ENCODE results near the gene P2RX4.
"Not testable (repeated sequence)": the region's sequence is repeated elsewhere in the genome, so short reads cannot be mapped to it uniquely, and the experiment has no call there.

The P2RX4 gene

GRCh38 chr12:121226399-121226798 is 16.5 kb downstream of the P2RX4 start:
- Mint-ChIP-seq H3K4me3 (no peak overlapping the region), H3K36me3 (peaks cover 6% of the 10 kb centered on the region), H3K9me3 (no peaks in the 10 kb centered on the region), H3K27ac (peak overlapping the region; percentile 14), H3K4me1 (peaks cover 54% of the 10 kb centered on the region), H3K27me3 (no peaks in the 10 kb centered on the region)

GRCh38 chr12:121226871-121227270 is 16.9 kb downstream of the P2RX4 start:
- H3K36me3 Mint-ChIP-seq, H3K4me3 Mint-ChIP-seq, H3K9me3 Mint-ChIP-seq, H3K27me3 Mint-ChIP-seq: not testable (repeated sequence)
- peaks cover 52% of the 10 kb centered on the region for H3K4me1 Mint-ChIP-seq
- peak overlapping the region; percentile 14 for H3K27ac Mint-ChIP-seq

- Mint-ChIP-seq H3K9me3 (no peaks in the 10 kb centered on the region), H3K4me1 (peaks cover 49% of the 10 kb centered on the region), H3K4me3 (no peak overlapping the region), H3K36me3 (peaks cover 5% of the 10 kb centered on the region), H3K27me3 (no peaks in the 10 kb centered on the region), H3K27ac (no peak overlapping the region)
Measured at GRCh38 chr12:121227294-121227693, 17.4 kb downstream of the P2RX4 start.

GRCh38 chr12:121228919-121229665 is 19.2 kb downstream of the P2RX4 start:
- Mint-ChIP-seq H3K36me3 (peaks cover 5% of the 10 kb centered on the region), H3K9me3 (no peaks in the 10 kb centered on the region), H3K27ac (no peak overlapping the region)

GRCh38 chr12:121229826-121230537 is 20.1 kb downstream of the P2RX4 start:
- not testable (repeated sequence) for H3K9me3 Mint-ChIP-seq, H3K27me3 Mint-ChIP-seq, H3K4me3 Mint-ChIP-seq, H3K36me3 Mint-ChIP-seq, H3K27ac Mint-ChIP-seq
- peaks cover 27% of the 10 kb centered on the region for H3K4me1 Mint-ChIP-seq

More at GRCh38 chr12:121228919-121229665, 19.2 kb downstream of the P2RX4 start:
- H3K4me1 Mint-ChIP-seq, result peaks cover 33% of the 10 kb centered on the region
- H3K27me3 Mint-ChIP-seq, result no peaks in the 10 kb centered on the region
- H3K4me3 Mint-ChIP-seq, result no peak overlapping the region

- H3K4me1 Mint-ChIP-seq, result peaks cover 26% of the 10 kb centered on the region
- H3K27me3 Mint-ChIP-seq, result no peaks in the 10 kb centered on the region
- no peak overlapping the region for H3K4me3 Mint-ChIP-seq
- peaks cover 7% of the 10 kb centered on the region for H3K36me3 Mint-ChIP-seq
- no peak overlapping the region for H3K27ac Mint-ChIP-seq
- no peaks in the 10 kb centered on the region for H3K9me3 Mint-ChIP-seq
Measured at GRCh38 chr12:121230538-121230907, 20.6 kb downstream of the P2RX4 start.

GRCh38 chr12:121232163-121232562 is 22.2 kb downstream of the P2RX4 start:
- Mint-ChIP-seq H3K4me3 (no peak overlapping the region), H3K36me3 (peaks cover 7% of the 10 kb centered on the region), H3K27me3 (no peaks in the 10 kb centered on the region), H3K9me3 (no peaks in the 10 kb centered on the region), H3K4me1 (peaks cover 14% of the 10 kb centered on the region), H3K27ac (no peak overlapping the region)

- no peak overlapping the region for H3K4me3 Mint-ChIP-seq
- H3K27ac Mint-ChIP-seq, result no peak overlapping the region
- no peaks in the 10 kb centered on the region for H3K9me3 Mint-ChIP-seq
- peaks cover 11% of the 10 kb centered on the region for H3K4me1 Mint-ChIP-seq
- peaks cover 7% of the 10 kb centered on the region for H3K36me3 Mint-ChIP-seq
- no peaks in the 10 kb centered on the region for H3K27me3 Mint-ChIP-seq
Measured at GRCh38 chr12:121232977-121233627, 23.2 kb downstream of the P2RX4 start.

- H3K36me3 Mint-ChIP-seq, result peaks cover 7% of the 10 kb centered on the region
- no peak overlapping the region for H3K4me3 Mint-ChIP-seq
- no peak overlapping the region for H3K27ac Mint-ChIP-seq
- no peaks in the 10 kb centered on the region for H3K9me3 Mint-ChIP-seq
- H3K4me1 Mint-ChIP-seq, result peaks cover 11% of the 10 kb centered on the region
- H3K27me3 Mint-ChIP-seq, result no peaks in the 10 kb centered on the region
Measured at GRCh38 chr12:121233628-121234020, 23.7 kb downstream of the P2RX4 start.

- Mint-ChIP-seq H3K27me3 (no peaks in the 10 kb centered on the region), H3K4me3 (no peak overlapping the region), H3K9me3 (no peaks in the 10 kb centered on the region), H3K27ac (no peak overlapping the region), H3K36me3 (peaks cover 3% of the 10 kb centered on the region), H3K4me1 (peaks cover 31% of the 10 kb centered on the region)
Measured at GRCh38 chr12:121236776-121237175, 26.8 kb downstream of the P2RX4 start.

- peaks cover 3% of the 10 kb centered on the region for H3K36me3 Mint-ChIP-seq
- no peak overlapping the region for H3K27ac Mint-ChIP-seq
- H3K9me3 Mint-ChIP-seq, result no peaks in the 10 kb centered on the region
- H3K27me3 Mint-ChIP-seq, result no peaks in the 10 kb centered on the region
- H3K4me1 Mint-ChIP-seq, result peaks cover 37% of the 10 kb centered on the region
- H3K4me3 Mint-ChIP-seq, result no peak overlapping the region
Measured at GRCh38 chr12:121237415-121237814, 27.5 kb downstream of the P2RX4 start.

GRCh38 chr12:121238086-121238485 is 28.2 kb downstream of the P2RX4 start:
- Mint-ChIP-seq H3K4me1 (peaks cover 37% of the 10 kb centered on the region), H3K36me3 (peaks cover 3% of the 10 kb centered on the region), H3K27me3 (no peaks in the 10 kb centered on the region), H3K9me3 (no peaks in the 10 kb centered on the region), H3K4me3 (no peak overlapping the region), H3K27ac (peak overlapping the region; percentile 77)

GRCh38 chr12:121238604-121239350 is 28.8 kb downstream of the P2RX4 start:
- Mint-ChIP-seq H3K4me3 (no peak overlapping the region), H3K27ac (peak overlapping the region; percentile 85), H3K36me3 (peaks cover 3% of the 10 kb centered on the region), H3K27me3 (no peaks in the 10 kb centered on the region), H3K4me1 (peaks cover 37% of the 10 kb centered on the region), H3K9me3 (no peaks in the 10 kb centered on the region)

- no peaks in the 10 kb centered on the region for H3K9me3 Mint-ChIP-seq
- H3K27me3 Mint-ChIP-seq, result no peaks in the 10 kb centered on the region
- H3K4me1 Mint-ChIP-seq, result peaks cover 37% of the 10 kb centered on the region
- peak overlapping the region; percentile 94 for H3K27ac Mint-ChIP-seq
- H3K4me3 Mint-ChIP-seq, result peak overlapping the region; percentile 81
- H3K36me3 Mint-ChIP-seq, result peaks cover 1% of the 10 kb centered on the region
Measured at GRCh38 chr12:121239351-121240061, 29.6 kb downstream of the P2RX4 start.

GRCh38 chr12:121240062-121240420 is 30.1 kb downstream of the P2RX4 start:
- H3K36me3 Mint-ChIP-seq, result no peaks in the 10 kb centered on the region

More at GRCh38 chr12:121240062-121240420, 30.1 kb downstream of the P2RX4 start:
- peak overlapping the region; percentile 94 for H3K27ac Mint-ChIP-seq
- H3K4me3 Mint-ChIP-seq, result peak overlapping the region; percentile 81
- no peaks in the 10 kb centered on the region for H3K9me3 Mint-ChIP-seq
- no peaks in the 10 kb centered on the region for H3K27me3 Mint-ChIP-seq
- H3K4me1 Mint-ChIP-seq, result peaks cover 37% of the 10 kb centered on the region
